Measurements from ENCODE around the gene LNPEP.

Gene LNPEP

DNA sequence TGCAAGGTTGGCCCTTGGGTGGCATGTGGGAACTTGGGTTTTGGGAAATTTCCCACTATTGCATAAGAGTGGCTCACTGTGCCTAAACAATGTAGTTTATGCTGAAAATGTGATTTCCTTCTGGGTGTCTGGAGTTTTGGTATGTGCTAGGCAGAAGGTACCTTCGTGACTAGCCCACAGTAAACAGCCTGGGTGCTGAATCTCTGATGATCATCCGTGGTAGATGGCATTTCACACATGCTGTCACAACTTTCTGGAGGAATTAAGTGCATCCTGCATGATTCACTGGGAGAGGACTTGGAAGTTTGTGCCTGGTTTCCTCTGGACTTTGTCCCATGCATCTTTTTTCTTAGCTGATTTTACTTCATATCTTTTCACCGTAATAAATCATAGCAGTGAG is 64.5 kb downstream of the LNPEP start:
- H3K9me3 ChIP-seq (ENCODE audit: control extremely low read depth in 1 of 5, control insufficient read depth in 4 of 5, insufficient read depth in 2 of 5, low read depth in 1 of 5, low read length in 4 of 5) = no peaks in the 10 kb centered on the region
- CTCF ChIA-PET = no interaction called here
- no peak for DNase-seq
- no peak overlapping the region for H3K4me3 ChIP-seq (ENCODE audit: control insufficient read depth in 1 of 7, extremely low read depth in 1 of 7, insufficient read depth in 4 of 7, low read depth in 2 of 7, low read length in 6 of 7)
- H3K4me1 ChIP-seq (ENCODE audit: control extremely low read depth in 1 of 4, control insufficient read depth in 4 of 4, insufficient read depth in 4 of 4, low read length in 3 of 4) = no peaks in the 10 kb centered on the region
- H3K36me3 ChIP-seq (ENCODE audit: control insufficient read depth in 4 of 4, insufficient read depth in 4 of 4, low read length in 3 of 4) = peaks cover 16 to 61% (median 41%) of the 10 kb centered on the region in 4 experiments
- POLR2A ChIA-PET = no interaction called here
- no peaks in the 10 kb centered on the region for H3K27me3 ChIP-seq (replicated peaks in 2 of 5; ENCODE audit: control insufficient read depth in 4 of 5, insufficient read depth in 5 of 5, low read length in 4 of 5)
- WGBS (ENCODE audit: insufficient coverage) = 94% methylated on average over 2 of the region's 3 CpGs
- H3K27ac ChIP-seq (ENCODE audit: insufficient read depth in 1 of 2, low read depth in 1 of 2, low read length in 2 of 2, poor library complexity in 1 of 2, severe bottlenecking in 2 of 2) = no peak overlapping the region

DNA sequence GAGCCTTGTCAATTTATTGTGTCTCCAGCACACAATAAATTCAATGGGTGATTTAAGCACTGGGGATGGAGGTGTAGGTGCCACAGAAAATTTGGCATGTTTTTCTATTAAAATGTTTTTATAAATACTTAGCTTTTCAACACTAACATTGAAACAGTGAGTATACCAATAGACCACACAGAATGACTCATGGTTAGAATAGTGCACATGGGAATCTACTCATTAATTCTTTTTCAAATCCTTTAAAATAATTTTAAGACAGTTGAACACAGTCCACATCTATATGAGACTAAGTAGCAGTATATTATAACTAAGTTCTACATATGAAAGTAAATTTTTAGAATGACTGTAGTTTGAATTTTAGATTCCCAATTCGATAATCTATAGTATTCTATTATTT is 67.1 kb downstream of the LNPEP start:
- no peaks in the 10 kb centered on the region for H3K4me1 ChIP-seq (ENCODE audit: control extremely low read depth in 1 of 4, control insufficient read depth in 4 of 4, insufficient read depth in 4 of 4, low read length in 3 of 4)
- CTCF ChIA-PET = interaction anchor here (1.2 kb wide), 1 partner anchor 140 kb away, joined by 3 read pairs; the partner anchor contains the start of gene LIX1
- H3K4me3 ChIP-seq (ENCODE audit: control insufficient read depth in 1 of 7, extremely low read depth in 1 of 7, insufficient read depth in 4 of 7, low read depth in 2 of 7, low read length in 6 of 7) = no peak overlapping the region
- H3K36me3 ChIP-seq (ENCODE audit: control insufficient read depth in 4 of 4, insufficient read depth in 4 of 4, low read length in 3 of 4) = peaks cover 17 to 72% (median 43%) of the 10 kb centered on the region in 4 experiments
- no peak overlapping the region for H3K27ac ChIP-seq (ENCODE audit: insufficient read depth in 1 of 2, low read depth in 1 of 2, low read length in 2 of 2, poor library complexity in 1 of 2, severe bottlenecking in 2 of 2)
- no peaks in the 10 kb centered on the region for H3K9me3 ChIP-seq (ENCODE audit: control extremely low read depth in 1 of 5, control insufficient read depth in 4 of 5, insufficient read depth in 2 of 5, low read depth in 1 of 5, low read length in 4 of 5)
- POLR2A ChIA-PET = no interaction called here
- no CpG with 5 or more reads among the region's 1 CpG for WGBS (ENCODE audit: insufficient coverage)
- H3K27me3 ChIP-seq (replicated peaks in 2 of 5; ENCODE audit: control insufficient read depth in 4 of 5, insufficient read depth in 5 of 5, low read length in 4 of 5) = no peaks in the 10 kb centered on the region
- no peak for DNase-seq

DNA sequence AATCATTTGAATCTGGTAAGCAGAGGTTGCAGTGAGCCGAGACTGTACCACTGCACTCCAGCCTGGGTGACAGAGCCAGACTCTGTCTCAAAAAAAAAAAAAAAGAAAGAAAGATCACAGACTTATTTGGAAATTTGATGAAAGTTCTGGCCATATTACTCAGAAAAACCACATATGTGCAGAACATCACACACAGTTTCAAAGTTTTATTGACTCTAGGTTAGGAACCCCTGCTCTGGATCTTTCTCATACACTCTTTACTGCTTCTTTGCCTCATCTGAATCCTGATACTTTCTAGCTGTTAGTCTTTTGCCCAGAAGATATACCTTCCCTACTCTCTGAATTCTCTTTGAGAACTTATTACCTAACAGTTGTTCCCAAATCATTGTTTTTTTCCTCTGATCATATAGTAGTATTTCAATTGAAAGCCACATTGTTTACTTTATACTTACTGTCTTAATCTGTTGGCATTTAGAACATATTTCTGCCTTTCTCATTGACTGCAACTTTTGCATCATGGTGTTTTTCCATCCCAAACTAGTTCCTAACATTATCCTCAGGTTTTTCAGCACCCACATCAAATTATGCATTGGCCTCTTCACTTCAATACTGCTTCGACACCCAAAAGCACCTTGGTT is 68.7 kb downstream of the LNPEP start:
- WGBS (ENCODE audit: insufficient coverage) = 100% methylated on average over 2 of the region's 2 CpGs
- ChIA-PET POLR2A (interaction anchor here (0.6 kb wide), 1 partner anchor 142 kb away, joined by 3 read pairs; no protein-coding TSS in a partner anchor), CTCF (no interaction called here)
- H3K4me1 ChIP-seq (ENCODE audit: control extremely low read depth in 1 of 4, control insufficient read depth in 4 of 4, insufficient read depth in 4 of 4, low read length in 3 of 4) = peaks cover 0 to 9% (median 7%) of the 10 kb centered on the region in 4 experiments
- H3K27ac ChIP-seq (ENCODE audit: insufficient read depth in 1 of 2, low read depth in 1 of 2, low read length in 2 of 2, poor library complexity in 1 of 2, severe bottlenecking in 2 of 2) = no peak overlapping the region
- no peaks in the 10 kb centered on the region for H3K9me3 ChIP-seq (ENCODE audit: control extremely low read depth in 1 of 5, control insufficient read depth in 4 of 5, insufficient read depth in 2 of 5, low read depth in 1 of 5, low read length in 4 of 5)
- no peaks in the 10 kb centered on the region for H3K27me3 ChIP-seq (replicated peaks in 2 of 5; ENCODE audit: control insufficient read depth in 4 of 5, insufficient read depth in 5 of 5, low read length in 4 of 5)
- DNase-seq = no peak
- peaks cover 11 to 60% (median 33%) of the 10 kb centered on the region in 4 experiments for H3K36me3 ChIP-seq (ENCODE audit: control insufficient read depth in 4 of 4, insufficient read depth in 4 of 4, low read length in 3 of 4)
- H3K4me3 ChIP-seq (ENCODE audit: control insufficient read depth in 1 of 7, extremely low read depth in 1 of 7, insufficient read depth in 4 of 7, low read depth in 2 of 7, low read length in 6 of 7) = no peak overlapping the region

DNA sequence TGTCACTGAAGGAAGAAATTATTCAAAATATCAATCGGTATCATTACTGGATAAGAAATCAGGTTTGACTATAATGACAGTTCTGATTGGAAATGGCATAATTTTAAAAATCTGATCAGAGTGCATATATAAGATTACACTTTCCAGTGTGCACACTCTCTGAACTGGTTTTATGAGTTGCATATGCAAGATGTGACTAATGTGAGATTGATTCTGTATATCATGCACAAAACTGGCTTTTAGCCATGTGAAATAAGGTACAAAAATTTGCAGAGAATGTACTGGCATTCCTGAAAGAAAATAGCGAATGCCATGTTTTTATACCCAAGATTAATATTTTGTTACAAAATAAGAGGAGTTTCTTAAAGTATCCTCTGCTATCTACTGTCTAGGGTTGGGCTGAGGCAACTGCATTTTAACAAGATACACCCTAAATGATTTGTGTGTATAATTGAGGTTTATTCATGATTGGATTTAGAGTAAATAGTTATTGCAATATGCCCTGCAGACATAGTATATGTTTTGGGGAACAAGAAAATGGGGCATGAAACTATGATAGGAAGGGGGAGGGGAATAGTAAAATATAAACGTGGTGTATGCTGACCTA is 70.7 kb downstream of the LNPEP start:
- H3K27ac ChIP-seq (ENCODE audit: insufficient read depth in 1 of 2, low read depth in 1 of 2, low read length in 2 of 2, poor library complexity in 1 of 2, severe bottlenecking in 2 of 2) = no peak overlapping the region
- peaks cover 0 to 18% (median 13%) of the 10 kb centered on the region in 4 experiments for H3K4me1 ChIP-seq (ENCODE audit: control extremely low read depth in 1 of 4, control insufficient read depth in 4 of 4, insufficient read depth in 4 of 4, low read length in 3 of 4)
- no peak overlapping the region for H3K4me3 ChIP-seq (ENCODE audit: control insufficient read depth in 1 of 7, extremely low read depth in 1 of 7, insufficient read depth in 4 of 7, low read depth in 2 of 7, low read length in 6 of 7)
- H3K36me3 ChIP-seq (ENCODE audit: control insufficient read depth in 4 of 4, insufficient read depth in 4 of 4, low read length in 3 of 4) = peaks cover 7 to 47% (median 25%) of the 10 kb centered on the region in 4 experiments
- no CpG with 5 or more reads among the region's 3 CpGs for WGBS (ENCODE audit: insufficient coverage)
- no peaks in the 10 kb centered on the region for H3K27me3 ChIP-seq (replicated peaks in 2 of 5; ENCODE audit: control insufficient read depth in 4 of 5, insufficient read depth in 5 of 5, low read length in 4 of 5)
- POLR2A ChIA-PET = no interaction called here
- H3K9me3 ChIP-seq (ENCODE audit: control extremely low read depth in 1 of 5, control insufficient read depth in 4 of 5, insufficient read depth in 2 of 5, low read depth in 1 of 5, low read length in 4 of 5) = no peaks in the 10 kb centered on the region
- no peak for DNase-seq
- CTCF ChIA-PET = interaction anchor here (0.7 to 1.2 kb wide), 3 partner anchors 9 to 82 kb away, joined by 3 to 7 read pairs (median 3); no protein-coding TSS in a partner anchor

DNA sequence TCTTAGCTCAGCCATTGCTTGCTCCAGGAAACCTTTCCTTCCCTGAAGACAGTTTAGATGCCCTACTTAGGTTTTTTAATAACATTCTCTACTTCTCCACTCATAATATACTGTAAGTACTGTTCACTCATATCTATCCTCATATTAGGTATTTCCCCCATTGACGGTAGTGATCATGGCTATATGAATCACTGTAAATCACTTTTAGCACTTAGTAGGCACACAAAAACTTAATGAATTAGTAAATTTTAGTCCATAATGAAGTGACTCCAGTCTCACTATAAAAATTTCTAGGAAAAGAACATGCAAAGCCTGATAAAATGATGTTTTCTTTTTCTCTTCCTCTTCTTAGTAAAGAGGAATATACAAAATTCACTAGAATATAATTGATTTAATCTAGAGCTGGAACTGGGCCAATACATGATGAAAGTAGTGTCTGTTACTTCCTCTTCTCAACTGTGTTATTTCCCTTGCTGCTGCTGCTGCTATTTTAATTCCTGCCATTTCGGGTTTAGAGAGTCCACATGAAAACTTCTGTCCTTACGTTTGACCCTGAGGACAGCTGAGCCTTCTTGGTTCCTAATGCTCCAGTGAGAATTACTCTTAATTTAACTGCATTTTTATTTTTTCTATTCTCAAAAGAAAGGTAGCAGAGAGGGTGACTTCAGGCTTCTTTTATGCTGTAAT is 73.5 kb downstream of the LNPEP start:
- WGBS (ENCODE audit: insufficient coverage) = 0% methylated on average over 1 of the region's 3 CpGs
- no peaks in the 10 kb centered on the region for H3K27me3 ChIP-seq (replicated peaks in 2 of 5; ENCODE audit: control insufficient read depth in 4 of 5, insufficient read depth in 5 of 5, low read length in 4 of 5)
- peak; percentile 81 to 94 (median 93) for DNase-seq
- H3K36me3 ChIP-seq (ENCODE audit: control insufficient read depth in 4 of 4, insufficient read depth in 4 of 4, low read length in 3 of 4) = peaks cover 9 to 47% (median 28%) of the 10 kb centered on the region in 4 experiments
- H3K27ac ChIP-seq (ENCODE audit: insufficient read depth in 1 of 2, low read depth in 1 of 2, low read length in 2 of 2, poor library complexity in 1 of 2, severe bottlenecking in 2 of 2) = peak overlapping the region in 1 of 2 experiments; percentile 65
- peaks cover 0 to 18% (median 13%) of the 10 kb centered on the region in 4 experiments for H3K4me1 ChIP-seq (ENCODE audit: control extremely low read depth in 1 of 4, control insufficient read depth in 4 of 4, insufficient read depth in 4 of 4, low read length in 3 of 4)
- peak overlapping the region in 2 of 7 experiments; percentile 46 to 52 for H3K4me3 ChIP-seq (ENCODE audit: control insufficient read depth in 1 of 7, extremely low read depth in 1 of 7, insufficient read depth in 4 of 7, low read depth in 2 of 7, low read length in 6 of 7)
- ChIA-PET POLR2A (no interaction called here), CTCF (interaction anchor here (1.2 to 1.3 kb wide), 2 partner anchors 12 to 20 kb away, joined by 3 to 8 read pairs; no protein-coding TSS in a partner anchor)
- H3K9me3 ChIP-seq (ENCODE audit: control extremely low read depth in 1 of 5, control insufficient read depth in 4 of 5, insufficient read depth in 2 of 5, low read depth in 1 of 5, low read length in 4 of 5) = no peaks in the 10 kb centered on the region

DNA sequence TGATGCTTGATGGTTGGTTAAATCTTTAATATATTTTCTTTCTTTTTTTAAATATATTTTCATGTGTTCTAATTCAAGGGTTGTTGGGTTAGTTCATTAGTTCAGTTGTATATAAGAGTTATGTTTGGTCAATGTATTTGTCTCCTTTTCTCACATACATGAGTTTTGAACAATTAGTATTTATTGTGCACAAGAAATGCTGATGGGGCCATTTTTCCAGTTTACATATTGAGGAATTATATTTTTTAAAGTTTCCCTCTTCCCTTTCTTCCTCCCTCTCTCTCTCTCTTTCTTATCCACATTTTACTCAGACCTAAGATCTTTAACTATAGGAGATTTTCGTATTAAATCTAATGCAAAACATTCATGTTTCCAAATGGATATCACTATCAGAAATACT is 74.0 kb downstream of the LNPEP start:
- Histone ChIP-seq H3K4me3 (ENCODE audit: control insufficient read depth in 1 of 7, extremely low read depth in 1 of 7, insufficient read depth in 4 of 7, low read depth in 2 of 7, low read length in 6 of 7) (peak overlapping the region in 2 of 7 experiments; percentile 46 to 52), H3K27me3 (replicated peaks in 2 of 5; ENCODE audit: control insufficient read depth in 4 of 5, insufficient read depth in 5 of 5, low read length in 4 of 5) (no peaks in the 10 kb centered on the region), H3K27ac (ENCODE audit: insufficient read depth in 1 of 2, low read depth in 1 of 2, low read length in 2 of 2, poor library complexity in 1 of 2, severe bottlenecking in 2 of 2) (peak overlapping the region in 1 of 2 experiments; percentile 65), H3K4me1 (ENCODE audit: control extremely low read depth in 1 of 4, control insufficient read depth in 4 of 4, insufficient read depth in 4 of 4, low read length in 3 of 4) (peaks cover 0 to 18% (median 13%) of the 10 kb centered on the region in 4 experiments), H3K9me3 (ENCODE audit: control extremely low read depth in 1 of 5, control insufficient read depth in 4 of 5, insufficient read depth in 2 of 5, low read depth in 1 of 5, low read length in 4 of 5) (no peaks in the 10 kb centered on the region), H3K36me3 (ENCODE audit: control insufficient read depth in 4 of 4, insufficient read depth in 4 of 4, low read length in 3 of 4) (peaks cover 12 to 50% (median 27%) of the 10 kb centered on the region in 4 experiments)
- DNase-seq = no peak
- WGBS (ENCODE audit: insufficient coverage) = no CpG with 5 or more reads among the region's 1 CpG
- ChIA-PET POLR2A (no interaction called here), CTCF (interaction anchor here (1.3 to 2.0 kb wide), 2 partner anchors 12 to 20 kb away, joined by 3 to 9 read pairs; no protein-coding TSS in a partner anchor)
